ENCODE results near the gene UBE2E1.

UBE2E1 gene

DNA sequence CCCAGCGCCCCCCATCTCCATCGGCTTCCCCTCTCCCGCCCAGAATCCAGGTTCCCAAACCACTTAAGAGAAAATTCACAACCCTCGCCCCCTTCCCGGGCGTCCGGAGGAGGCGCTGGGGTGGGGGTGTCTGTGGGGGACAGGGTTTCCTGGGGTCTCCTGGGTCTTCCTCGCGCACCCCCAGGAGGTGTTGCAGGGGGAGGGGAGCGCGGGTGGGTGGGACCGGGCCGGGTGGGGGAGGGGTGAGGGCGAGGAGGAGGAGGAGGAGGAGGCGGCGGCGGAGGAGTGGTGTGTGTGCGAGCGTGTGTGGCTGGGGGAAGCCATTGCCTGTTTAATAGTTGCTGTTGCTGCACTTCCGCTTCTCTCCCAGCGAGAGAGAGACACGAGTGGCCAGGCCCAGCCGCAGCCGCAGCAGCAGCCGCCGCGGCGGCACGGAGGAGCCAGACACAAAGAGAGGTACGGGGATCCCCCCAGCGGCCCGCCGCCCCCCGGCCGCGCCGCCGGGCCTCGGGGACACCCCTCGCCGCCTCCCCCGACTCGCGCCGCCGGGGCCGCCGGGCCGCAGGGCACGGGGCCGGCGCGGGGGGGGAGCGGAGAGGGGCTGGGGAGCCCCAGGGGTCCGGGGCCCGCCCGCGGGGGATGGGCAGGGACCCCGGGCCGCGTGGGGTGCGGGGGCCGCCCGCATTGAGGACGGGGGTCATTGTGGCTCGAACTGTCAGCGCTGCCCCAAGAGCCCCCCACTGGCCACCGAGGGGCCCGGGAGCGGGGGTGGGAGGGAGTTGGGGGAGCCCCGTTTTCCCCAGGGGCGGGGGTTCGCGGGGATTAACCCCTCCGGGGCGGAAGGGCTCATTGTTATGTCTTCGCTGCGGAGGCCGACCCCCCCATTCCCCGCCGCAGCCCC is at the start of gene UBE2E1:
UBE2E1 (plus strand) TSS at position 323 of the 901 bp plus-strand sequence. CDS start 1,315 bp downstream, outside the sequence.
- peaks cover 38 to 44% of the 10 kb centered on the region in 2 donors for H3K4me1 Mint-ChIP-seq
- peaks cover 6 to 25% of the 10 kb centered on the region in 2 donors for H3K36me3 Mint-ChIP-seq
- H3K4me3 Mint-ChIP-seq, result peak within 1 kb of the TSS; percentile 99

GRCh38 chr3:23756206-23756840 is 49.4 kb upstream of the UBE2E1 start:
- no peak overlapping the region for H3K27ac Mint-ChIP-seq
- H3K4me1 Mint-ChIP-seq, result peaks cover 18 to 19% of the 10 kb centered on the region in 2 donors
- ATAC-seq (replicated peaks) (no peak), DNase-seq (no peak)
- no peaks in the 10 kb centered on the region for H3K9me3 Mint-ChIP-seq
- H3K27me3 Mint-ChIP-seq, result no peaks in the 10 kb centered on the region
- H3K4me3 Mint-ChIP-seq, result no peak overlapping the region
- no peaks in the 10 kb centered on the region for H3K36me3 Mint-ChIP-seq

More for the DNA sequence above, at the start of gene UBE2E1:
- Mint-ChIP-seq H3K9me3 (no peaks in the 10 kb centered on the region), H3K27ac (peak within 1 kb of the TSS; percentile 99), H3K27me3 (no peaks in the 10 kb centered on the region)
- peak; percentile 72 for DNase-seq
- ATAC-seq (replicated peaks), result peak; percentile 80 to 83

GRCh38 chr3:23758253-23758838 is 47.4 kb upstream of the UBE2E1 start:
- no peaks in the 10 kb centered on the region for H3K27me3 Mint-ChIP-seq
- ATAC-seq (replicated peaks), result no peak
- H3K4me3 Mint-ChIP-seq, result no peak overlapping the region
- DNase-seq, result no peak
- no peaks in the 10 kb centered on the region for H3K36me3 Mint-ChIP-seq
- H3K9me3 Mint-ChIP-seq, result no peaks in the 10 kb centered on the region
- H3K4me1 Mint-ChIP-seq, result peaks cover 38 to 39% of the 10 kb centered on the region in 2 donors
- H3K27ac Mint-ChIP-seq, result no peak overlapping the region

GRCh38 chr3:23760325-23760724 is 45.4 kb upstream of the UBE2E1 start:
- ATAC-seq (replicated peaks) (peak; percentile 37 to 41), DNase-seq (no peak)
- Mint-ChIP-seq H3K4me3 (peak overlapping the region; percentile 42 to 50), H3K36me3 (no peaks in the 10 kb centered on the region), H3K27ac (no peak overlapping the region), H3K9me3 (no peaks in the 10 kb centered on the region), H3K4me1 (peaks cover 38 to 40% of the 10 kb centered on the region in 2 donors), H3K27me3 (no peaks in the 10 kb centered on the region)

DNA sequence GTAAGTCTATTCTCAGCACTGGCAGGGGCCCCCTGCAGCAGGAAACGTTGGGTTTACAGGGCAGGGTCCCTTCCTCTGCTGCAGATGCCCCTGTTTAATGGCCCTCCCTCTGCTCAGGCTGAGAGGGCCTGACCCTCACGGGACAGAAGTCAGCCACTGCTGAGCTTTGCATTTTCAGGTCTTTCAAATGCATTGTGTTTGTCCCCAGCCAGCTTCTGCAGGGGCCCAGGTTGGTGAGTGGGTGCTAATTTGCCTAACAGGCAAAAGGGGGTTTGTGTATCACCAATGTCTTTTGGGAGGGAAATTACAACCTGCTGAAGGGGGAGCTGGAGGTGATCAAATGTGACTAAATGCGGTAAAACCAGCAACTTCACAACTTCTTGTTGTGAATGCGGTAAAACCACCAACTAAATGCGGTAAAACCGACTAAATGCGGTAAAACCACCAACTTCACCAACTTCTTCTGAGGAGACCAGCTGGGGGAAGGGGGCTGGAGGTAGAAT is 44.8 kb upstream of the UBE2E1 start:
- Mint-ChIP-seq H3K4me3 (peak overlapping the region; percentile 43 to 50), H3K36me3 (no peaks in the 10 kb centered on the region), H3K27me3 (no peaks in the 10 kb centered on the region), H3K9me3 (no peaks in the 10 kb centered on the region), H3K4me1 (peaks cover 38 to 40% of the 10 kb centered on the region in 2 donors), H3K27ac (peak overlapping the region; percentile 78)
- peak; percentile 60 for DNase-seq
- ATAC-seq (replicated peaks), result peak; percentile 80 to 89

DNA sequence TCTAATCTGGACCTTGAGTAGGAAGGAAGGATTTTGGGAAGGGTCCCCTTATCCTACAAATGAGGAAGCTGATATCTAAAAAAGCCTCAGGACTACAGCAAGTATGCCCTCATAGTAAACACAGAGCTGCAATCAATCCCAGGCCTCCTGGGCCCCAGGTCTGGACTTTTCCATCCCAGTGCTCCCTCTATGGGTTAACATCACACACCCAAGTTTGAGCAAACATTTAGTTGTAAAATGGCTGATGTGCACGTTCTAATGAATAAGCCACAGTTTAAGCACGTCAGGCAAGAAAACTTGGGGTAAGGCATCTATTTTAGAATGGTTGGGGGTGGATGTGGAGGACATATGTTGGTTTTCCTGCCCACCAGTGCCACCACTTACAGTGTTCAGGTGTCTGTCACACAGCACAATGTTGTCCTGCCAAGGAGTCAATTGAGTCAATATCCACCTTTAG is 44.3 kb upstream of the UBE2E1 start:
- H3K36me3 Mint-ChIP-seq, result no peaks in the 10 kb centered on the region
- H3K9me3 Mint-ChIP-seq, result no peaks in the 10 kb centered on the region
- peak overlapping the region; percentile 78 for H3K27ac Mint-ChIP-seq
- H3K4me3 Mint-ChIP-seq, result peak overlapping the region in 1 of 2 donors; percentile 43
- no peaks in the 10 kb centered on the region for H3K27me3 Mint-ChIP-seq
- peaks cover 35 to 40% of the 10 kb centered on the region in 2 donors for H3K4me1 Mint-ChIP-seq
- peak; percentile 43 to 54 for ATAC-seq (replicated peaks)
- DNase-seq, result no peak

DNA sequence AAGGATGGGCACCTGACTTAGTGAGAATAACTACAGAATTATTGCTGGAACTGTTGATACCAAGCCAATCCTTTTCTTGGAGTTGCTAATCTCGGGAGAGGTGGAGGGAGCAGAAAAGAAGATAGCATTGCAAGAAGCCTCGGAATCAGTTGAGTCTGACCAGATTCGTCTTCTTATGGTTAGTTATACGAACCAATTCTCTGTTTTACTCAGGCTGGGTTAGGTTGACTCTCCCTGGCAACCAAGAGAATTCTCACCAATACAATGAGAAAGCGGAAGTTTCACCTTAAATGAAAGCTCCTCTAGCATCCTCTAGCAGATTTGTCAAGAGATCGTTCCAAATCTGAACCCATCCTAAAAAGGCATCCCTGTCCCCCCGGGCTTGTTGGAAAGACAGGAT is 43.5 kb upstream of the UBE2E1 start:
- Mint-ChIP-seq H3K36me3 (no peaks in the 10 kb centered on the region), H3K4me1 (peaks cover 35 to 40% of the 10 kb centered on the region in 2 donors), H3K4me3 (peak overlapping the region; percentile 67), H3K27ac (peak overlapping the region; percentile 56), H3K9me3 (no peaks in the 10 kb centered on the region), H3K27me3 (no peaks in the 10 kb centered on the region)
- DNase-seq, result no peak
- peak; percentile 49 to 63 for ATAC-seq (replicated peaks)

DNA sequence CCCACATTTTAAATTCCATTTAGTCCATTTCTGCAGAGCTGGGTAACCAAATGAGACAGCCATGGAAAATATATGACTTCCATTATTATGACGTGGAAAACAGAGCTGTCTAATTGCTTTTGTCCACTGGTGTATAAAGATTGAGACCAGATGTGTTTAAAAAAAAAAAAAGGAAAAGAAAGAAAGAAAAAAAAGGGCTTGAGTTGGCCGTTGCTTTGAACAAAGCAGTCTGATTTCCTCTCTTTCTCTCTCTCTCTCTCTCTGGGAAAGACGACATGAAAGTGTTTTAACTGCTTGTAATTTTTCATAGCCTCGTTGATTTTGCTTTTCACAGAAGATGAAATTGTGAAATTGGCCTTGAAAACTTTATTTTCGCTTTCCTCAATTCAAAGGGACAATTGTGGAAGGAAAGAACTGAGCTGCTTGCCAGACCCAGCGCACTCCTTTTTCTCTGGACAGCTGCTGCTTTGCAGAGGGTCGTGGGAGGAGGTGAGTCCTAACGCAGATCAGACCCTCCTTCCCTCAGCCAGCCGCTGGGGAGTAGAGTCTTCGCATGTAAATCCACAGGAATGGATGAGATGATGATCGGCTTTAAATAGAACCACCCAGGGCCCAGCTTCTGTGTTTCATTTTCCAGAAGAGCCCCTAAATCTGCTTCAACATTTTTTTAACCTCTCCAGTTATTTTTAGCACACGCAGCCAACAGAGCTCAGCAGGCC is 42.8 kb upstream of the UBE2E1 start:
- ATAC-seq (replicated peaks) (peak in 1 of 2 donors; percentile 10), DNase-seq (no peak)
- Mint-ChIP-seq H3K9me3 (no peaks in the 10 kb centered on the region), H3K4me3 (peak overlapping the region; percentile 67), H3K36me3 (no peaks in the 10 kb centered on the region), H3K4me1 (peaks cover 35 to 40% of the 10 kb centered on the region in 2 donors), H3K27me3 (no peaks in the 10 kb centered on the region), H3K27ac (peak overlapping the region; percentile 56)

GRCh38 chr3:23764407-23764806 is 41.3 kb upstream of the UBE2E1 start:
- DNase-seq (no peak), ATAC-seq (replicated peaks) (no peak)
- Mint-ChIP-seq H3K27me3 (no peaks in the 10 kb centered on the region), H3K4me3 (no peak overlapping the region), H3K9me3 (no peaks in the 10 kb centered on the region), H3K27ac (no peak overlapping the region), H3K36me3 (no peaks in the 10 kb centered on the region), H3K4me1 (peaks cover 35 to 38% of the 10 kb centered on the region in 2 donors)

- no peaks in the 10 kb centered on the region for H3K9me3 Mint-ChIP-seq
- H3K36me3 Mint-ChIP-seq, result no peaks in the 10 kb centered on the region
- peaks cover 7 to 9% of the 10 kb centered on the region in 2 donors for H3K4me1 Mint-ChIP-seq
- no peaks in the 10 kb centered on the region for H3K27me3 Mint-ChIP-seq
- DNase-seq (no peak), ATAC-seq (replicated peaks) (no peak)
- no peak overlapping the region for H3K4me3 Mint-ChIP-seq
- no peak overlapping the region for H3K27ac Mint-ChIP-seq
Measured at GRCh38 chr3:23767546-23767945, 38.2 kb upstream of the UBE2E1 start.

DNA sequence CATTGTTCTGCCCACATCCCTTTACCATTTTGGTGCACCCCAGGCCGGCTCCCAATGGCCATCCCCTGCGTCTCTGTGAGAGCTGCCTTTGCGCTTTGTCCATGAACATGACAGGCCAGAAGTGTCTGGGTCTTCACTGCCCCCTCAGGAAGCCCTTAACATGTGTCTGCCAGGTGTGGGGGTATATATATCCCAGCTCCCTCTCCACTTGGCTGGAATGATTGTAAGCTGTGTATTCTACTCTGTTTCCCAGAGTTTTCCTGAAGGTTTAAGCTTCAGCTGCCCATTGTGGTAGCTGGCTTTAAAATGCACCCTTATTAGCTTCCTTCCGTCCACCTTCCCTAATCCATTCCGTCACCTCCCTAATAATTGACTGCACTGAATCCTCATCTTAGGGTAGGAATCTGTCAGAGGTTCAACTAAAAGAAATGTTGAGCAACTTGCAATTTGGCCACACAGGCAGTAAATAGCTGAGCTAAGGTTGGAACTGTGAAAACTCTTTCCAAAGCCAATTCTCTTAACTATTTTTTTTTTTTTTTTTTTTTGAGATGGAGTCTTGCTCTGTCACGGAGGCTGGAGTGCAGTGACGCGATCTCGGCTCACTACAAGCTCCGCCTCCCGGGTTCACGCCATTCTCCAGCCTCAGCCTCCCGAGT is 30.4 kb upstream of the UBE2E1 start:
- Mint-ChIP-seq H3K27me3 (no peaks in the 10 kb centered on the region), H3K9me3 (peaks cover 0 to 3% of the 10 kb centered on the region in 2 donors), H3K4me1 (peaks cover 8 to 14% of the 10 kb centered on the region in 2 donors), H3K4me3 (no peak overlapping the region), H3K27ac (no peak overlapping the region), H3K36me3 (no peaks in the 10 kb centered on the region)
- no peak for ATAC-seq (replicated peaks)
- no peak for DNase-seq

DNA sequence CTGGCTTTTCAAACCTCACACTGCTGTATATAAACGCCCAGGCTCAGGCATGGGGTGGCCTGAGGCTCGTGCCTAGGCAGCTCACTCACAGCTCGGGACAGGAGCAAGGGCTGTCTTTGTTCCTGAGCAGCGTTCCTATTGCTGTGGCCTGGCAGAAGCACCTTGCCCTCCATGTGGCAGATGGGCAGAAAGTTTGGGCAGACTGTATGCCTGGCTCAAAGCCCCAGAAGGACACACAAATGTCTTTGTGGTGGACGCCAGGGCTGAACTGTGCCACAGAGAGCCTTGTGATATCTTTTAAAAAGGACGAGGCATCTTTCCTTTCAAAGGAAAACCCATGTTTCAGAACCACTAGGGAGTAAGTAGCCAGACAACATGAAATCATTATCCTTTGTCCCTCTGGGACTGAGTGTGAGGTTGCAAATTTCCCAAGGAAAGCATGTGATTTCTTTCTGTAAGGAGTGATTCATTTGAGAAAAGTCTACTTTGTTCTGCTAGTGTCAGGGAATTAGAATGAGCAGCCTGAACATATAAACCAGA is 29.3 kb upstream of the UBE2E1 start:
- no peaks in the 10 kb centered on the region for H3K36me3 Mint-ChIP-seq

DNA sequence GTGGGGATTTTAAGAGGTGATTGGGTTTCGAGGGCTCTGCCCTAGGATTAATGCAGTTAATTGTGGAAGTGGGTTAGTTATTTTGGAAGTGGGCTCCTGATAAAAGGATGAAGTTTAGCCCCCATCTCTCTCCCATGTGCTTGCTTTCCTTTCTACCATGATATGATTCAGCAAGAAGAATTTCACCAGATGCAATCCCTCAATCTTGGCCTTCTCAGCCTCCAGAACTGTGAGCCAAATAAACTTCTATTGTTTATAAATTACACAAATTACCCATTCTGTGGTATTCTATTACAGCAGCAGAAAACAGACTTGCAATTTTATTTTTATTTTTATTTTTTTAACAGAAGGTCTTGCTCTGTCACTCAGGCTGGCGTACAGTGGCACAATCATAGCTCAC is 27.3 kb upstream of the UBE2E1 start:
- Mint-ChIP-seq H3K27me3 (peaks cover 0 to 5% of the 10 kb centered on the region in 2 donors), H3K36me3 (no peaks in the 10 kb centered on the region), H3K4me3 (no peak overlapping the region), H3K4me1 (peaks cover 16 to 18% of the 10 kb centered on the region in 2 donors), H3K27ac (no peak overlapping the region), H3K9me3 (peaks cover 4 to 5% of the 10 kb centered on the region in 2 donors)
- ATAC-seq (replicated peaks) (no peak), DNase-seq (no peak)

More for the DNA sequence above, 29.3 kb upstream of the UBE2E1 start:
- ATAC-seq (replicated peaks) (no peak), DNase-seq (no peak)
- H3K27ac Mint-ChIP-seq, result no peak overlapping the region
- H3K9me3 Mint-ChIP-seq, result peaks cover 0 to 3% of the 10 kb centered on the region in 2 donors
- no peak overlapping the region for H3K4me3 Mint-ChIP-seq
- peaks cover 16 to 18% of the 10 kb centered on the region in 2 donors for H3K4me1 Mint-ChIP-seq
- H3K27me3 Mint-ChIP-seq, result no peaks in the 10 kb centered on the region

Data from stimulated activated naive B cell treated with anti-CD40 and anti-IgM and Interleukin-4, amounts not matched to agents 10 μg/mL and 1 μg/mL and 100 μg/mL, for 72 hours (primary cell).